UCSD-AML1 (cell line): ENCODE measurements around the gene XYLT2.

ENCODE experiments used
- DNase-seq: peaks from one replicate; lab custom pipeline; 2025; ENCODE audit not compliant: unreplicated experiment; lab: John Stamatoyannopoulos, UW

The XYLT2 gene

GRCh38 chr17:50363217-50364060, 17.5 kb downstream of the XYLT2 start:
- DNase-seq: no peak

- no peak for DNase-seq
These were observed 18.1 kb downstream of the XYLT2 start for GRCh38 chr17:50364061-50364458.

GRCh38 chr17:50364715-50365114, 18.8 kb downstream of the XYLT2 start:
- no peak for DNase-seq

- no peak for DNase-seq
These were observed 19.2 kb downstream of the XYLT2 start for GRCh38 chr17:50365165-50365564.

- no peak for DNase-seq
These were observed 19.9 kb downstream of the XYLT2 start for GRCh38 chr17:50365649-50366393.

- no peak for DNase-seq
These were observed 21.5 kb downstream of the XYLT2 start for GRCh38 chr17:50367401-50367800.

GRCh38 chr17:50370052-50370451, 24.1 kb downstream of the XYLT2 start:
- DNase-seq: no peak

- no peak for DNase-seq
These were observed 25.6 kb downstream of the XYLT2 start for GRCh38 chr17:50371526-50371925.

GRCh38 chr17:50372222-50372757, 26.4 kb downstream of the XYLT2 start:
- DNase-seq: no peak

- peak; percentile 82 for DNase-seq
These were observed 27.0 kb downstream of the XYLT2 start, which contains the start of the genes EME1 and MRPL27 for GRCh38 chr17:50372758-50373556. TSS of gene EME1 (plus strand) at chr17:50373229. CDS start at chr17:50375209, 1,980 bp downstream. TSS of gene MRPL27 (minus strand) at chr17:50373184. CDS start at chr17:50373170, 14 bp downstream.

- DNase-seq: no peak
These were observed 27.8 kb downstream of the XYLT2 start for GRCh38 chr17:50373705-50374104.

- DNase-seq: no peak
These were observed 30.1 kb downstream of the XYLT2 start for GRCh38 chr17:50375858-50376538.

- no peak for DNase-seq
These were observed 33.6 kb downstream of the XYLT2 start for GRCh38 chr17:50379351-50380132.

GRCh38 chr17:50380369-50381259, 34.7 kb downstream of the XYLT2 start:
- no peak for DNase-seq

GRCh38 chr17:50381260-50381815, 35.4 kb downstream of the XYLT2 start:
- no peak for DNase-seq

- DNase-seq: no peak
These were observed 36.0 kb downstream of the XYLT2 start for GRCh38 chr17:50381920-50382319.

GRCh38 chr17:50382931-50383330, 37.0 kb downstream of the XYLT2 start:
- DNase-seq: no peak

- no peak for DNase-seq
These were observed 40.6 kb downstream of the XYLT2 start for GRCh38 chr17:50386510-50386909.
